ENCODE results near the gene VPS37C. TPM values are rescaled to one million over a fixed set of nuclear protein-coding genes. Genes with fewer than 3 reads are reported as not detected.

Gene VPS37C
- total and polyA plus RNA-seq, 4 donors, result 2.6 to 6.1 (median 5.1) TPM

- DNase-seq (ENCODE audit: low spot score), result no peak
- H3K27ac ChIP-seq (ENCODE audit: low read depth in 1 of 2, low read length in 2 of 2), result no peak overlapping the region
These were observed 48.7 kb downstream of the VPS37C start for GRCh38 chr11:61112575-61112974.

More at GRCh38 chr11:61112575-61112974, 48.7 kb downstream of the VPS37C start:
- Histone ChIP-seq H3K4me3 (ENCODE audit: low read depth in 1 of 3, low read length in 3 of 3) (no peak overlapping the region), H3K9me3 (ENCODE audit: control insufficient read depth in 4 of 4, low read length in 3 of 4) (no peaks in the 10 kb centered on the region), H3K36me3 (ENCODE audit: control insufficient read depth in 4 of 4, insufficient read depth in 3 of 4, low read depth in 1 of 4, low read length in 3 of 4) (no peaks in the 10 kb centered on the region), H3K9ac (ENCODE audit: low read depth in 1 of 2, low read length in 2 of 2) (no peak overlapping the region), H3K27me3 (ENCODE audit: control insufficient read depth in 4 of 4, insufficient read depth in 4 of 4, low read length in 3 of 4) (no peaks in the 10 kb centered on the region), H3K4me1 (ENCODE audit: control insufficient read depth in 4 of 4, insufficient read depth in 4 of 4, low read length in 3 of 4) (no peaks in the 10 kb centered on the region)
- WGBS, result 88% methylated on average over 6 of the region's 6 CpGs
- TF ChIP-seq MAX (IDR thresholded peaks at IDR 0.05) (no peak), REST (IDR thresholded peaks at IDR 0.05) (no peak), HNF4G (IDR thresholded peaks at IDR 0.05) (no peak), YY1 (IDR thresholded peaks at IDR 0.05) (no peak), ZBTB33 (IDR thresholded peaks at IDR 0.05) (no peak), HNF4A (conservative IDR thresholded peaks at IDR 0.05) (no peak), RAD21 (IDR thresholded peaks at IDR 0.05) (no peak), TAF1 (conservative IDR thresholded peaks at IDR 0.05) (no peak), FOXA1 (IDR thresholded peaks at IDR 0.05) (no peak), JUND (IDR thresholded peaks at IDR 0.05) (no peak), CTCF (IDR thresholded peaks at IDR 0.05; ENCODE audit: low read depth, low read length, missing input control) (no peak), NR2F2 (IDR thresholded peaks at IDR 0.05) (no peak), ATF3 (IDR thresholded peaks at IDR 0.05) (no peak), RXRA (IDR thresholded peaks at IDR 0.05) (no peak), EGR1 (IDR thresholded peaks at IDR 0.05; ENCODE audit: low read depth in 2 of 2) (no peak), SP1 (IDR thresholded peaks at IDR 0.05) (no peak)
